ENCODE measurements around the gene PIK3CD.
"Not testable (repeated sequence)": the region's sequence is repeated elsewhere in the genome, so short reads cannot be mapped to it uniquely, and the experiment has no call there.

The PIK3CD gene

DNA sequence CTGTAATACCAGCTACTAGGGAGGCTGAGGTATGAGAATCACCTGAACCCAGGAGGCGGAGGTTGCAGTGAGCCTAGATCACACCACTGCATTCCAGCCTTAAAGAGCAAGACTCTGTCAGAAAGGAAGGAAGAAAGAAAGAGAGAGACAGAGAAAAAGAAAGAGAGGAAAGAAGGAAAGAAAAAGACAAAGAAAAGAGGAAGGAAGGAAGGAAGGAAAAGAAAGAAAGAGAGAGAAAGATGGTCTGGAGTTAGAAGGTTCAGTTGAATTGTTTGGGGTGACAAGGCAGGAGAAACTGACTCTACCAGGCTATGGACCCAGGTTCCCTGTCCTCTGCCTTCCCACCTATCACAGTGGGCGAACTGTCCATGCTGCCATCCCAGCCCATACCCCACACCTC, 27.4 kb upstream of the PIK3CD start:
- no peak for DNase-seq

DNA sequence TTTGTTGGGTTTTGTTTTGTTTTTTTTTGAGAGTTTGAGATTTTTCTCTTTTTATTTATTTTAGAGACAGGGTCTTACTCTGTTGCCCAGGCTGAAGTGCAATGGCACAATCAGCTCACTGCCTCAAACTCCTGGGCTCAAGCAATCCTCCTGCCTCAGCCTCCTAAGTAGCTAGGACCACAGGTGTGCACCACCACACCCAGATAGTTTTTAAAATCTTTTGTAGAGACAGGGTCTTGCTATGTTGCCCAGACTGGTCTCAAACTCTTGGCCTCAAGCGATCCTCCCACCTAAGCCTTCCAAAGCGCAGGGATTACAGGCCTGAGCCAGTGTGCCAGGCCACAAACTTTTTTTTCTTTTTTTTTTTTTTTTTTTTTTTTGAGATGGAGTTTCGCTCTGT, 26.5 kb upstream of the PIK3CD start:
- not testable (repeated sequence) for DNase-seq

DNA sequence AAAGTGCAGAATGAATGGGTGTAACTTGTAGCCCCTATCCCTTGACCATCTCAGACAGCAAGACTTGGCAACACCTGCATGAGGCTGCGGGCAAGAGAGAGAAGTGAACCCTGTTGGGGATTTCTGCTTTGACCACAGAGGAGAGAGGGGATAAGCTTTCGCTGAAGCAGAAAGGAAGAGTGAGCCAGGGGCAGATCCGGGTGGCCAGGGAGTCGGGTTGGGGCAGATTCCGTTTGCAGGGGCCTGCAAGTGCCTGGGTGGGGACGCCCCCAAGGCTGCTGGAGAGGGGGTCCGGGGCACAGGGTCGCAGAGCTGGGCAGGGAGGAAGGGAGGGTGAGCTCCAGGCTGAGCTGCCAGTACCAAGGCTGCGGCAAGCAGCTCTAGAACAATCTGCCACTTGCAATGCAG, 25.3 kb upstream of the PIK3CD start:
- no peak for DNase-seq

DNA sequence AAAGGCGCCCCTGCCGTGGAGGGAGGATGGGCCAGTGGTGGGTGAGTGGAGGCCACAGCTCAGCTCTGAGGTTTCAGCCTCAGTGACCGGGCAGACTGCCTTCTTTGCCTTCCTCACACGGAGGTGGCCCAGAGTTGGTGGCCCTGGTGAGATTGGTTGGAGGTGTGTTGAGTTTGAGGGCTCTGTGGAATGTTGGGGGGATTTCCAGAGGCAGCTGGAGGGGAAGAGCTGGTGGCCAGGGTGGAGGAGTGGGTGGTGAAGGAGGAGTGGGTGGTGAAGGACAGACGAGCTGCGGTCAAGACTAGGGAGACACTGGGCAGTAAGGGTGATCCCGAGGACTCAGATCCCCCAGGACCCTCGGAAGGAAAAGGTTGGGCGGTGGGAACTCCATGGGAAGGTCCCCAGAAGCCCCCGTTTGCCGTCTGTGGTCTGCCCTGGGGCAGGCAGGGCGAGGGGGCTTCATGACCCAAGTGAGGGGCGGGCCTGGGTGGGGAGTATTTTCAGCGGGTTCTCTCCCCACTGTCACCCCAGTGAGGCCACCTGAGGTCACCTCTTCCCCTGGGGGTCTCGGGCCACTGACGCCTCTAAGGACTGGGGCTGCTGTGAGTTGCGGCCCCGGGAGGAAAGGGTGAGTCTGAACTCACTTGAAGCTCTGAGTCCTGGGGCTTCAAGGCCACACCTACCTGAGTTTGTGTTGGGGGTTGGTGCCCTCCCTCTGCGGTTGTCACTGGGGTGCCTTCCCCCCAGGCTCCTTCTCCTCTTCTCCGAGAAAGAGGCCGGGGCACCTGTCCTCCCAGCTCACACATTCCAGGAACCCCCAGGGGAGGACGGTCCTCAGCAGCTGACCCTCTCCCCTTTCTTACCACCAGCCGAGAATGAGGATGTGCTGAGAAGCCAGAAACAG, 22.7 kb upstream of the PIK3CD start:
- DNase-seq: no peak

DNA sequence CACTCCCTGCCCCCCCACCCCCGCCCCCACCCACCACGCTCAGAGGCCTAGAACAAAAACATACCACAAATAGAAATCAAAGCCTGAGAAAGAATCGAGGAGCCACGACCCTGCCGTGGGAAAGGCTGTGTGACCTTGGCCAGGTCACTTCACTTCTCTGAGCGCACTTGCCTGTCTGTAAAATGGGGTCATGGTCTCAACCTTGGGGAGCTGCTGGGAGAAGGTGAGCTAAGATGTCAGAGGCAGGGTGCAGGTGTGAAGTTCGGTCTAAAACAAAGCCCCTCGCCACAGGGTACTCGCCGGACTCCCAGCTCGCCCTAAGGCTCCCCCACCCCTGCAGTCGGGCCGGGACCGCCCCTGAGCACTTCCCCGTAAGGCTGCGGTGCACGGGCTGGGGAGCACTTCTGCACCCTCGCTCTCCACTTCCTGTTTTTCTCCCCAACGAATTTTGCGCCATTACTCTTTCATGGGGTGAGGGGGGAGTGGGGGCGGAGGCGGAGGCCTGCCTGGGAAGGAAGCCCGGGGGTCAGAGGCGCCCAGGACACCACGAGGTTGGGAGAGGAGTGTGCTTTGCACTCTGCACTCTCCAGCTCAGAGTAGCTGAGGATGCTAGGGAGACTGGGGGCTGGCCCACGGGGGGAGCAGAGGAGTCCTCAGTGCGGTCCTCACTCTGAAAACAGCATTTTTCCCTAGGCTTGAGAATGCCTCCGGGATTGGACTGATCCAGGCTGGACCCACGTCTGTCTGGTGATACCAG, 21.9 kb upstream of the PIK3CD start:
- no peak for DNase-seq

DNA sequence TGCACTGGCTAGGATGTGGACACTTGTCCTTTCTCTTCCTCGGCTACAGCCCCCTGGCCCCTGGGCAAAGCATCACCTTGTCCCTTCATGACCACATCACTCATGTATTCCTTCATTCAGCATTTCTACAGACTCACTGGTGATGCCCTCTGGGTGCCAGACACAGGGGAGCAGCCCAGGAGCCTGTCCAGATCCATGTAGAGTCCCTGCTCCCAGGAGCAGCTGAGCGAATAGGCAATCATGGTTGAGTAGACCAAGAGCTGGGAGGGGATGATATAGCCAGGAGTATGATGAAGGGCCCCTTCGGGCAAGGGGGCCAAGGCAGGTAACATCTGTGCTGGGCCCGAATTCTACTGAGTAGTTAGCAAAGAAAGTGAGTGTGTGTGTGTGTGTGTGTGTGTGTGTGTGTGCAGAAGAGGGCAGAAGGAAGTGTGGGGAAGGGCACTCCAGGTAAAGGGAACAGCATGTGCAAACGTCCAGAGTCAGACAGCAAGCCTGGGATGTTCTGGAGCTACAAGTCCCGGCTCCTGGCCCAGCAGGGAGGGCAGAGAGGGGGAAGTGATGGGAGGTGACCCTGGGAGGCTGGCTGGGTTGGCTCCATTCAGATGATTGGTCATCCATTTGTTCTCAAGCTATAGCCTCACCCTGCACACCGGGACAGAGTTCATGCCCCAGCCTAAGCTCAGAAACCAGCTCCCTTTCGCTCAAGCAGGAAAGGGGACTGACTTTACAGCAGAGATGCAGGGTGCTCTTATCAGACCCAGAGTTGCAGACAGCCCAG, 21.0 kb upstream of the PIK3CD start:
- DNase-seq: no peak

DNA sequence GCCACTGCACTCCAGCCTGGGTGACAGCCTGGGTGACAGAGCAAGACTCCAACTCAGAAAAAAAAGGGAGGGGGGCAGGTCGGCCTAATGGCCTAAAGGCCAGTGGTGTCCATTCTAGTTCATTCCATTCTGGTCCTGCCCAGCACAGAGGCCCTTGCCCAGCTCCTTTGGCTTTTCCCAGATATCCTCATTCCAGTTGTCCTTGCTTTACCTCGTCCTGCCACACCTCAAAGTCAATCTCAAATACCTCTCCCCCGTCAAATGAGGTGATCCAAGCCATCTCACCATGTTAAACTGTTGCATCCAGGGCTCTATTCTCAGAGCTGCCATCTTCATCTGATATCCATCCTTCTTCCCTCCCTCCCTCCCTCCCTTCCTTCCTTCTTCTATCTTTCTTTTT, 19.9 kb upstream of the PIK3CD start:
- DNase-seq: no peak

DNA sequence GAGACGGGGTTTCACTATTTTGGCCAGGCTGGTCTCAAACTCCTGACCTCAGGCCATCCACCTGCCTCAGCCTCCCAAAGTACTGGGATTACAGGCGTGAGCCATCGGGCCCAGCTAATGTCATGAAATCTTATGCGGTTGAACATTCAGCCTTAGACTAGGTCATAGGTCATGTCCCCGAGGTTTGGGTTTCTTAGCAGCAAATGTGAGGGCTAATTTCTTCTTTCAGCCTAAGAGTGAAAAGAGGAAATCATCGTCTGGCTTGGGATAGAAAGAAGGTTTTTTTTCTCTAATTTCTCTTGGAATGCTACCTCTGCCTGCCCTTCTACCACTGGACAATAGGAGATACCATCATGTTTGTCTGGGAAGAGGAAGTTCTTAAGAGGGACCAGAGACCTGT, 18.0 kb upstream of the PIK3CD start:
- no peak for DNase-seq

DNA sequence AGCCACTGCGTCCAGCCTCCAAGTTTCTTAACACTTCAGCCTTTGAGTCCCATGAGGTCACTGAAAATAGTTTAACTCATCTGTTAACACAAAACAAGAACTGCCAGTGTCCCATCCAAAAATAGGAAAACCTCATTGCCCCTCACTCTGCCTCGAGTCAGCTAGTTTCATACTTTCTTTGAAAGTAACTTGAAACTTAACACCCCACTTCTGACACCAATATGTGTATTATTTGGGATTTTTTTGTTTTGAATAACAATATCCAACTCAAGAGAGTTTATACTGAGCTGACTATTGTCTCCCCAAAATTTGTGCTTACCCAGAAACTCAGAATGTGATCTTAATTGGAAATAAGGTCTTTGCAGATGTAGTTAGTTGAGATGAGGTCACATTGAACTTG, 16.9 kb upstream of the PIK3CD start:
- DNase-seq: no peak

DNA sequence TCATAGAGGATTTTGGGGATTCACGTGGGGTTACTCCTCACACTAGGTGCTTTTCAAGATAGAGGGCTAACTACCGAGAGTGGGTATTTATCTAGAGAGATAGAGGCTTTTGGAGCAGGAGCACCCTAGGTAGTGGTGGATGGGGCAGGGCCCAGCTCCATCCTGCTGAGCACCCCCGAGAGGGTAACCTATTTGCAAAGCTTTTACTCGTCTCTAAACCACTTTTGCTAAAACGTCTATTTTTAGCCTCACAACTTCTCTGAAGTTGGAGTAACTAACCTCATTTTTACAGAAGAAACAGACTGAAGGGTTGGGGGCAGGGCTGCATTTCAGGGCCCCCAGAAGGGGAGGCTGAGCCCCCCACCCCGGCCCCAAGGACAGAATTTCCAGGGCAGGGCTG, 12.3 kb upstream of the PIK3CD start:
- DNase-seq: no peak

DNA sequence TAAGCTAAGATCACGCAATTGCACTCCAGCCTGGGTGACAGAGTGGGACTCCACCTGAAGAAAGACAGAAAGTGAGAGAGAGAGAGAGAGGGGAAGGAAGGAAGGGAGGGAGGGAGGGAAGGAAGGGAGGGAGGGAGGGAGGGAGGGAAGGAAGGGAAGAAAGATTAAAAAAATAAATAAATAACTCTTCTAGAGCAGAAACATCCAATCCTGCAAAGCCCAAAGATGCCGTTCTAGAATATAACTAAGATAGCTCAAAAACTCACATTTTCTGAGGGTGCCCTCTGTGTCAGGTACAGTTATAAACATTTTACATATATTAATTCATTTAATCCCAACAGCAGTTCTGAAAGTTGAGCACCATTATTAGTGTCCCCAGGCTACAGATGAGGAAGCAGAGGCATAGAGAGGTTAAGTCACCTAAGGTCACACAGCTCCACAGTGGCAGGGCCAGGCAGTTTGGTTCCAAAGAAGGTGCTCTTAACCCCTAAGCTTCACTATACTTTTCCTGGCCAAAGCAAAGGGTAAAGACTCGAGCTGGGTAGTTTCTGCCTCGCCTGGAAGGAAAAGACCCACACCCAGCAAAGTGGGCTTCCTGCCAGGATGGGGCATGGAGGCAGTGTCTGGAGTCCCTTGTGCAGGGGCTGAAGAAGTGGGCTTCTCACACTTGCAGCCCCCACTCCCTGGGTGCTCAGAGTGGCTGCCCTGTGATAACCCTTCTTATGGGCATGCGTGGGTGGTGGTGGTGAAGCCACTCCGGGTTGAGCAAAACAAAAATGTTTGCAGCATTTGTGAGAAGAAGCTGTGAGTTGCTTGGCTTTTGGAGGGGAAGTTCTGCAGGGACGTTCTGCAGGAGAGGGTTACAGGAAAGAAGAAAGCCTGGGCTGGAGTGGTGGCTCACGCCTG, 7.9 kb upstream of the PIK3CD start:
- no peak for DNase-seq

DNA sequence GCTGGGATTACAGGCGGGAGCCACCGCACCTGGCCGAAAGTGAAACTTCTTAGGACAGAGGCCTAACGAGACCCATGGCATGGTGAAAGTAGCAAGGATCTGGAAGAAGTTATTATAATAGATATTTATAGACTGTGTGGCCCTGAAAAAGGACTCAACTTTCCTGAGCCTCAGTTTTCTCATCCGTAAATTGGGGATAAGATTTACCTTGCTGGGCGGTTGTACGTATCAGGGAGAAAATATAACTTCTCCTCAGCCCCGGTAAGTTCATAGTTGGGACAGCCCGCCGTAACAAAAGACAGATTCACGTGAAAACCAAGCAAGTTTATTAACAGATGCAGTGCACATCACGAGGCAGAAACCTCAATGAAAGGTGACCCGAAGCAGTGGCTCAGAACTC, 5.5 kb upstream of the PIK3CD start:
- DNase-seq: no peak

DNA sequence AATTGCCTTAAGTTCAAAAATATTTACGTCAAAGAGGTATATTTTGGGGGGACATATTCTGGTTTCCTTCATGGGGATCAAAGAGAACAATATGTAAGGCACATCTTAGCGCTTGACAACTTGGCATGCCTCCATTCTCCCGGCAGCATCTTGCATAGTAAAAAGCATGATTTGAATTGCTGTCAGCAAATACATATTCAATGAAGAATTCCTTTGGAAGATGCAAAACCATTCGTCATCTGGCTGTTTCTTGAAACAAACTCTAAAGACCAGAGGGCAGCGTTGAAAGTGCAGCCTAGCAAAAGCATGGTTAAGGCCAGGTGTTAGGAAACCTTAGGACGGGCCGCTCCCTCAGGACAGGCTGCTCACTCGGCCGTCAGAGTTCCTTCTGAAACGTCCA, 3.4 kb upstream of the PIK3CD start:
- no peak for DNase-seq

DNA sequence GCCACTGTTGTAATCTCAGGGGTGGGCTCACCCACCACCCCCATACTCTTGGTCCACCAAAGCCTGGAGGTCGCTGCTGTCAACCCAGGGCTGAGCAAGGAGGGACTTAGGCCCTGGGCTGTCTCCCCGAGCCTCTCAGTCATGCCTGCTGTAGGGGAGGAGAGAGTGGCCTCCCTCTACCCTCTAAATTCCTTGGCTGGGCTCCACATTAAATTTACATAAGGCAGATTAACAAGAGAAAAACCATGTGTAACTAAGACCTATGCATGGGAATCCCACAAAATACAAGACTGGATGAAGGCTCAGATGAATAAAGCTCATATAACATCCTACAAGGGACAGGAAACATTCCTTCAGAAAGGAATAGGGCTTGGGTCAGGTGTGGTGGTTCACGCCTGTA, 1.8 kb upstream of the PIK3CD start:
- DNase-seq: no peak

DNA sequence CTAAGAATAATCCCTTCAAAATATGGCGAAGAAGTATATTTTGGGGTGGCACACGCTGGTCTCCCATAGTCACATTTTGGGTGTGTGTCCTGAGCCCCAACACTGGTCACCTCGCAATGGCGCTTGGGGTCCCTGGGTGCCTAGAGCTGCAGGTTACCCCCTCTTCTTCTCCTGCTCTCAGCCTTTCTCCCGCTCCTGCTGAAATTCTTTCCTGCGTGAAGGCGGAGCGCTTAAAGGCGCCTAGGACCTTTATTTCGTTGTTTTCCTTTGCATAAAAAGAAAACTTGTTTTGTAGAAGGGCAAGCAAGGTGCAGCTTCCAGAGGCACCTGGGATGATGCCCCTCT, 339 bp upstream of the PIK3CD start:
- DNase-seq: no peak

DNA sequence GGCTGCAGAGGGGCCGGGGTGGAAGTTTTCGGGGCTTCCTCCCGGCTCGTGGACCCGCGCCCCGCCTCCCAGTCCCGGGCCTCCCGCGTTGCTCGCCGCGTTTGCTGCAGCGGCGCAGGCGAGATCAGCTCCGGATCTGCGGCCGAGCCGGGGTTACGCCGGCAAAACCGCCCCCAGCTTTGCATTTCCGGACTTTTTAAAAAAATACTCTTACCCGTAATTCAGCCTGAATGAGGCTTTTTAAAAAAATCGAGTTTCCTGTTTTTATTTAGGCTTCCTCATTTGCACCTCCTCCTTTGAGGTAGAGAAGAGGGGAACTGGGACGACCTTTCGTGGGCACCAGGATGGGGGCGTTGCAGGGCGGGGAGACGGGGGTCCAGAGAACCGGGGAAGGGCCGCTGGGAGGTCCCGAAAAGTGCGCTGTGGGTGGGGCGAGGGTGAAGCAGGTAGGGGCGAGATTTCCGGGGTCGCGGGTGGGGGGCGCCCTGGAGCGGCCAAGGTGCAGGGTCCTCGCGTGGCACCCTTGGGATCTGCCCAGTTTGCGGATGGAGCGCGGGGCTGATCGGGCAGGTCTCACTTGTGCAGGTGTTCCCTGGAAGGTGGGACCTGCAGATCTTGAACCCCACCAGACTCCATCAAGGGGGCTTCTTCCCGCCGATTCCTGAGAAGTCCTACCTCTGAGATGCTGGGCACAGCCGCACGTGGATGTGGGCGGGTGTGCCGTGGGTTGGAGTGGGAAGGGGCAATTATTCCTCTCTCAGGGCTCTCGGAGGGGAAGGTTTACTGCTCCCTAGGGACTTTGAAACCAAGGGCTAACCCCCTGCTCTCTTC, 1.1 kb downstream of the PIK3CD start:
- DNase-seq: no peak

DNA sequence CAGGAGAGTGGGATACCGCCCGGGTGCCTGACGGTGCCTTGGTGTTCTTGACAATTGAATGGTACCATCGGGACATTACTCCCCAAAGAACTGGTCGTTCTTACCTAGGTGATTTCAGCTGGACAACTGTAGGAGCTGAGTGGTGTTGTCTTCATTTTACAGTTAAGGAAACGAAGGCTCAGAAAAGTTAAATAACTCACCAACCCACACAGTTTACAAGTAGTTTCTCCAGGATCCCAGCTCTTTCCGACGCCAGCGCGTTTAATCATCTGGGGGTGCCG, 1.6 kb downstream of the PIK3CD start:
- no peak for DNase-seq

DNA sequence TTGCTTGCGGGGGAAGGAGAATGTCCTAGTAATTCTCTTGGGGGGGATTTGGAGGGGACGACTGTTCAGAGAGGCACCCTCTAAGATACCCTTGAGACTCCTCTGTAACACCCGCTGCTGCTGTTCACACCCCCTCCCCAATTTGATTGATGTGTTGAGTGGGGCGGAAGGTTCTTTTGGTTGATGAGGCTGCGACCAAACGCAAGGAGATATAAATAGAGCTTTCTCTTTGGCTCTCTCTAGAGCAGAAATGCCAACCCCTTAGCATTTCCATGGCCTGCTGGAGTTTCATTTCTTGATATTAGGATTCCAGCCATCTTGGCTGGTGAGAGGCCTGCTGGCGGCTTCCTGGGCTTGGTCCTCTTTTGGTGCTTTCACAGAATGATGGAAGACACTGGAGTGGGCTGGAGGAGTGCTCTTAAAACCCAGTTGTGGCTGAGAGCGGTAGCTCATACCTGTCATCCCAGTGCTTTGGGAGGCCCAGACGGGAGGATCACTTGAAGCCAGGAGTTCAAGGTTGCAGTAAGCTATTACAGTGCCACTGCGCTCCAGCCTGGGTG, 2.0 kb downstream of the PIK3CD start:
- DNase-seq: no peak

DNA sequence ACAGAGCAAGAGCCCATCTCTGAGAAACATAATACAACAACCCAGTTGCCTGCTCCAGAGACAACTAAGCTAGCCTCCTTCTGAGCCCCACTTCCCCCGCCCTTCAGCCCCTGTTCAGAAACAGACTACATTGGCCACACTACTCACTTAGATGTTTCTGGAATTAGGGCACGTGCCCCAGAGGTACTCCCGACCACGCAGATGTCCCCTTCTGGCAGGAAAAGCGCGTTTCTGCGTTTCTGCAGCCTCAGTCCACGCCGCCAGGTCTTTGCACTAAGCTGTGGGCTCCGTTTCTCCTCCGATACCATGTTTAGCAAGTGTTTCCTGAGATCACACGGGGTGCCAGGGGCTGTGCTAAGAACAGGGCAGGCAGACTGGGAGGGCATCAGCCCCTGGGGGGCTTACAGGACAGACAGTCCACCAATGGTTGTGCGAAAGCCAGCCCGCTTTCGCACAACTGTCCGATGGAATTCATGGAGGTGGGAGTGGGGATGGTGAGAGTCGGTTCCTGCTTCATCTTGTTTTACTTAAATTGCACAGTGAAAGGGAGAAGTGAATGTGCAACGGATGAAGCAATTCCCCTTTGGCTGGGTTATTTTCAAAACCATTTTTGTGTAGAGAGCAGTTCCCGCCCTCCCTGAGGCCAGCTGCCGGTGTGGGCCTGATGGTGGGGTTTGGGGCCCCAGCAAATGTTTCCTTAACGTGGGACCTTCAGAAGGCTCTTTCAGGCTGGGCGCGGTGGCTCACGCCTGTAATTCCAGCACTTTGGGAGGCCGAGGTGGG, 2.7 kb downstream of the PIK3CD start:
- no peak for DNase-seq

DNA sequence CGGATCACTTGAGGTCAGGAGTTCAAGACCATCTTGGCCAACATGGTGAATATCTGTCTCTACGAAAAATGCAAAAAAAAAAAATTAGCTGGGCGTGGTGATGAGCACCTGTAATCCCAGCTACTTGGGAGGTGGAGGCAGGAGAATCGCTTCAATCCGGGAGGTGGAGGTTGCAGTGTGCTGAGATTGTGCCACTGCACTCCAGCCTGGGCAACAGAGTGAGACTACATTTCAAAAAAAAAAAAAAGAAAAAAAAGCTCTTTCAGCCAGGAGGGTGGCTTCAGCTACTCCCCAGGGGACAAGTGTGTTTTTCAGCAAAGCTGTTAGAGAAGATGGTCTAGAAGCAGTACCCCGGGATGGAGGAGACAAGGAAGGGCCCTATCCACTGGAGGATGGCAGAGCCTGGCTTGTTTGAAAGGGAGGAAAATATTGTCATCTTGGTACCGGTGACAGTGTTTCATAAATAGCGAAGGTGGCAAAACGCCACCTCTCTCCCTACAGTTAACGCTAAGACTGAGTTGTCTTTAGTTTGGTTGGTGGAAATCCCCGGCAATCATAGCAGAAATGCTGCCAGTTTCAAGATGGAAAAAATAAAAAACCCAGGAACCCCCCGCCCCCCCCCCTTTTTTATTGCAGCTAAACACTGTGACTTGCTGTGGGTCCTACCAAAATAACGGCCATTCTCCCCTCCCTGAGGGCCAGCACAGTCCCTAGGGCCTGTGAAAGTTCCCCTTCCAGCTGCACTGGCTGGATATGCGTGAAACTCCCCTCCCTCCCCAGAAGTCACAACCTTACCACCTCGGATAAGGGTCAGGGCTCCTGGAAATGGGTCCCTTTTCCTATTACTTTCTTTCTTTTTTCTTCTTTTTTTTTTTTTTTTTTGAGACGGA, 3.5 kb downstream of the PIK3CD start:
- DNase-seq: no peak

Measured in NCI-H82 (cell line).